ENCODE results near the gene INHA. TPM values are rescaled to one million over a fixed set of nuclear protein-coding genes. Genes with fewer than 3 reads are reported as not detected.

The INHA gene
- total RNA-seq, 2 donors from 2014 or later, result not detected

- DNase-seq (no peak), ATAC-seq (no peak)
- intact Hi-C loops (cut with DNase I, micrococcal nuclease), result no loop called here
These were observed 4.2 kb upstream of the INHA start for GRCh38 chr2:219567791-219568361.

GRCh38 chr2:219569041-219569440 lies 3.1 kb upstream of the INHA start:
- intact Hi-C loops (cut with DNase I, micrococcal nuclease), result no loop called here
- ATAC-seq (no peak), DNase-seq (no peak)

- intact Hi-C loops (cut with DNase I, micrococcal nuclease), result no loop called here
- DNase-seq (no peak), ATAC-seq (no peak)
These were observed 2.5 kb upstream of the INHA start for GRCh38 chr2:219569635-219570034.

- DNase-seq (no peak), ATAC-seq (peak; percentile 50)
- intact Hi-C loops (cut with DNase I, micrococcal nuclease), result no loop called here
These were observed 1.8 kb upstream of the INHA start for GRCh38 chr2:219570194-219570923.

- no peak for DNase-seq
- intact Hi-C loops (cut with DNase I, micrococcal nuclease), result no loop called here
- ATAC-seq, result no peak
These were observed 1.2 kb upstream of the INHA start for GRCh38 chr2:219570924-219571310.

- peak in 1 of 2 donors; percentile 40 for DNase-seq
- intact Hi-C loops (cut with DNase I, micrococcal nuclease), result no loop called here
- peak; percentile 65 for ATAC-seq
These were observed 536 bp upstream of the INHA start, which contains the start of gene OBSL1 for GRCh38 chr2:219571311-219572236. OBSL1 (minus strand) TSS chr2:219571539; CDS start chr2:219571232, 307 bp downstream.

- no peak for DNase-seq
- intact Hi-C loops (cut with DNase I, micrococcal nuclease), result no loop called here
- no peak for ATAC-seq
These were observed 1.1 kb downstream of the INHA start for GRCh38 chr2:219573166-219573565.

GRCh38 chr2:219574484-219575311 lies 2.6 kb downstream of the INHA start:
- DNase-seq, result no peak
- intact Hi-C loops (cut with DNase I, micrococcal nuclease), result no loop called here
- no peak for ATAC-seq

- DNase-seq, result no peak
- no peak for ATAC-seq
- intact Hi-C loops (cut with DNase I, micrococcal nuclease), result no loop called here
These were observed 3.7 kb downstream of the INHA start for GRCh38 chr2:219575566-219576504.

- intact Hi-C loops (cut with DNase I, micrococcal nuclease), result no loop called here
- ATAC-seq (peak; percentile 22), DNase-seq (no peak)
These were observed 4.6 kb downstream of the INHA start for GRCh38 chr2:219576505-219577388.

GRCh38 chr2:219578811-219579613 lies 6.9 kb downstream of the INHA start:
- ATAC-seq (no peak), DNase-seq (no peak)
- intact Hi-C loops (cut with DNase I, micrococcal nuclease), result no loop called here

GRCh38 chr2:219581346-219581745 lies 9.2 kb downstream of the INHA start:
- intact Hi-C loops (cut with DNase I, micrococcal nuclease), result no loop called here

GRCh38 chr2:219591091-219591490 lies 19.0 kb downstream of the INHA start:
- ATAC-seq, result no peak
- no peak for DNase-seq
- intact Hi-C loops (cut with DNase I, micrococcal nuclease), result no loop called here

More at GRCh38 chr2:219581346-219581745, 9.2 kb downstream of the INHA start:
- no peak for DNase-seq
- ATAC-seq, result no peak

- intact Hi-C loops (cut with DNase I, micrococcal nuclease), result no loop called here
- ATAC-seq, result no peak
- DNase-seq, result no peak
These were observed 20.6 kb downstream of the INHA start for GRCh38 chr2:219592736-219593135.

- DNase-seq, result no peak
- intact Hi-C loops (cut with DNase I, micrococcal nuclease), result no loop called here
- ATAC-seq, result no peak
These were observed 21.0 kb downstream of the INHA start for GRCh38 chr2:219593154-219593553.

- no peak for DNase-seq
- intact Hi-C loops (cut with DNase I, micrococcal nuclease), result no loop called here
These were observed 23.1 kb downstream of the INHA start for GRCh38 chr2:219595256-219595655.

More at GRCh38 chr2:219595256-219595655, 23.1 kb downstream of the INHA start:
- ATAC-seq, result no peak

Data from left colon (tissue), 2 donors.